ELR (cell line): ENCODE measurements around the gene CRY2.
"Not testable (repeated sequence)": the region's sequence is repeated elsewhere in the genome, so short reads cannot be mapped to it uniquely, and the experiment has no call there.

Source experiments
- DNase-seq: peaks from one replicate; pipeline ENCODE4 v3.0.0-alpha.2; 2015; ENCODE audit warnings: low read depth

Gene CRY2

DNA sequence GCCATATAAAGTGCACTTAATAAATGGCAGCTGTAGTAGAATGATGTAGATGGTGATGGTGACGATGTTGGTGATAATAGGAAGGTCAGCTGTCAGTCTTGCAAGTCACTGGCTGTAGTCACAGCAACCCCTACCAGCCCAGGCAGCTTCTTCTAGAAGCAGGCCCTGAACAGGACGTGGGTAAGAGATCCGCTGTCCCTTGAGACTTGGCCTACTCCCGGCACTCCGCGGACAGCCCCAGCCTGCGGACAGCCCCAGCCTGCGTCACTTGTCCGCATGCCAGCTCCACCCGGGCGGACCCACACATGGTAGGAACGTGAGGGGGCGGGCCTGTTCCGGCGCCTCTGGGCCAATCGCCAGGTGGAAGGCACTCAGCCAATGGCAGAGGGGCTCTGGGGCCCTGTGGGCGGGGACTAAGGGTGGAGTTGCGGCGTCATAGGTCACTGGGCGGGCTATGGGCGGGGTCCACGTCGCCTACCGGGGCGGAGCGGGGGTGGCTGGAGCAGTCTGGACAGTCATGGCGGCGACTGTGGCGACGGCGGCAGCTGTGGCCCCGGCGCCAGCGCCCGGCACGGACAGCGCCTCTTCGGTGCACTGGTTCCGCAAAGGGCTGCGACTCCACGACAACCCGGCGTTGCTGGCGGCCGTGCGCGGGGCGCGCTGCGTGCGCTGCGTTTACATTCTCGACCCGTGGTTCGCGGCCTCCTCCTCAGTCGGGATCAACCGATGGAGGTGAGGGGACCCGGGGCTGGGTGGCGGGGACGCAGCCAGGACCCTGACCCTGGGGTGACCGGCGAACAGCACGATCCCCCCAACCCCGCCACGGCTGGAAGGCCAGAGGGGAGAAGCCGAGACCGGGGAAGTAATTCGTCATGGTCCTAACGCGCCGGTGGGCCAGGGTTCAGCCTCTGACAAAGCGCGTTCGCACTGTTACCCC lies at the start of gene CRY2:
Gene CRY2 (plus strand): TSS at position 502 of the 937 bp plus-strand sequence. CDS start 16 bp downstream, at position 518.
- peak; percentile 97 for DNase-seq

DNA sequence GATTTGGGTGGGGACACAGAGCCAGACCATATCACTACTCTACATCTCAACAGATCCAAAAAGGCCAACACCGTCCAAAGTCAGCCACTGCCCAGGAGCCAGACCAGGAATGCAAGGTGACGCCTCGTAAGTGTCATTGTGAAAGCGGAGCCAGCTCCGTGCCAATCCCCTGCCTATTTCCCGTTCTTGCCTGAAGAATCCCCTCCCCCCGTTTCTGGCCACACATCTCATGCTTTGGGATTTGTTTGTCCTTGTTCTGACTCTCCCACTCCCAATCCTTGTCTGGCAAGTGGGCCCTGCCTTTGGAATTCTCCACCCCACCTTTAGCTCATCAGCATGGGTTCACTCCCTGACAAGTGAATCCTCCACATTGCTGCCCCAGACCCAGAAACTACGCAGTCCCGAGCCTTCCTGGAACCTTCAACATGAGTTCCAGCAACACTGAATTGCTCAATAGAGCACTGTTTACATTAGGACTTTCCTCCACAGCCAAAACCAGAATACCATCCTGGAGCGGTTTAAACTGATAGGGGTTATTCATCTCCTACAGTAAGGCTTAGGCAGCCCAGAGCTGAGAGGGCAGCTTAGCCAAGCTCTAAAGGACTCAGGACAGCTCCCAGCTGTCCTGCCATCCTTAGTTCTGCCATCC lies 48.4 kb upstream of the CRY2 start:
- no peak for DNase-seq

DNA sequence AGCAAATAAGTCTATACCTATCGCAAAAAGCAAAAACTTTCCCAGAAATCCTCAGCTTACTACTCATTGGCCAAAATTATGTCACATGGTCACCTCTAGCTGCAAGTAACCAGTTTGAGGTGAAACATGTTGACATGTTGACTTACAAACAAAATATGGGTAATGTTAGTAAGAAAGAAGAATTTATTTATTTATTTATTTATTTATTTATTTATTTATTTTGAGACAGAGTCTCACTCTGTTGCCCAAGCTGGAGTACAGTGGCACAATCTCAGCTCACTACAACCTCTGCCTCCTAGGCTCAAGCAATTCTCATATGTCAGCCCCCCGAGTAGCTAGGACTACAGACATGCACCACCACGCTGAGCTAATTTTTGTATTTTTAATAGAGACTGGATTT lies 47.7 kb upstream of the CRY2 start:
- DNase-seq, result no peak

DNA sequence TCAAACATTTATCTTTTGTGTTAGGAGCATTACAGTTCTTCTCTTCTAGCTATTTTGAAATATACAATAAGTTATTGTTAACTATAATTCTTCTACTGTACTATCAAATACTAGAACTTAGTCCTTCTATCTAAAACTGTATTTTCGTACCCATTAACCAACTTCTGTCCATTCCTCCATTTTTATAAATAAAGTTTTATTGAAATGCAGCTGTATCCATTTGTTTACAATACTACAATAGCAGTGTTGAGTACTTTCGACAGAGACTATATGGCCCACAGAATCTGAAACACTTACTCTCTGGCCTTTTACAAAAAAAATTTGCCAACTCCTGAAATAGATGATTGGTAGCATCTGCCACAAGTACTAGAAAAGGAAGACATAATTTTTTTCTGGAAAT lies 47.0 kb upstream of the CRY2 start:
- no peak for DNase-seq

DNA sequence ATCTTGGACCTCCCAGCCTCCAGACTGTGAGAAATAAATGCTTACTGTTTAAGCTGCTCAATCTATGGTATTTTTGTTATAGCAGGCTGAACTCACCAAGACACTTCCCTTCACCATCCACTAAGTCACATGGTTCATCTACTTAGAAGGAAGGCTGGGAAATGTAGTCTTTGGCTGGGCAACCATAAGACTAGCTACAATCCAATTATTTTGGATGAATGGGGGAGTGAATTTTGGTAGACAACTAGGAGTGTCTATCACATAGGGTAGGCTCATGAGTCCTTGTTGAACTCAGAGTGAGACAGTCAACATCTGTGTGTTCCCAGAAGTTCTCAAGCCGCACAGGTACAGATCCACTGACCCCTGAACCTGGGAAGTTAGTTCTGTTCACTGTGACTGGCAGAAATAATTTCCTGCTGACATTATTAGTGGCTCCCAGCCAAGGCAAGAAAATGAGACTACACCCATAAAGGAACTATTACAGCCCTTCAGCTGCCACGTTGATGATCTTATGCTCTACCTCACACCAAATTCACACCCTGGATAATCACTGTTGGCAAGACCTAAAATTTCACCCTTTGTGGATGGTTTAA lies 45.5 kb upstream of the CRY2 start:
- peak; percentile 23 for DNase-seq

DNA sequence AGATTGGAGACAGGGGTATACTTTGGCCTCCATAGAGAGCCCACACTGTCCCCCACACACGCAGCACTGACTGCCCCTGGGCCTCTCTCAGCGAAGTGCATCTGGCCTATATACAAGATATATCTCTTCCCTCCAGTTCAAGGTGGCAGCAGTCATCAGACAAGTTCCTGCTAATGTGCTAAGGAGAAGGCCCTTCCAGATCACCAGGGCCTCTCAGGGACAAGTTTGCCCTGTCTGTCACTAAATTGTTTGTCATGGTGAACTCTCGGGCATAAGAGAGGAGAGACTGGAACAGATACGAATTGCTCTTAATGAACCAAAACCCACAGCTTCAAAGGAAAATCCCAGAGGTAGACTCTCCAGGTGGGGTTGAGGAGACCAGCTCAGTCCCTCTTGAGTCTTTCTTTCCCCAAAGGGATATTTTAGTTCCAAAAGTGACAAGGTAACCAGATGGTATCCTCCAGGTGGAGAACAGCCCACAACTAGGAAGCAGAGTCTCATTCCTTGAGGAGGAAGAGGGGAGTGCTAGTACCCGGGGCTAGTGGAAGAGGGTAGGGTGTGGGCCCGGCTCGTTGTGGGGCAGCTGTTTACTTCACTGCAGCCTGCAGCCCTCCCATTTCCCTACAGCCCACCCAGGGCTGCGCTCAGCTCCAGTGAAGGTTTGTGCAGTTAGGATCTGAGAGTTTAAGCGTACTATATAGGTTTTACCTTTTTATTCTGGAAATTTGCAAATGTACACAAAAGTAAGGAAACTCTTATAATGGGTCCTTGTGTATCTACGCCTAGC lies 44.6 kb upstream of the CRY2 start:
- no peak for DNase-seq

DNA sequence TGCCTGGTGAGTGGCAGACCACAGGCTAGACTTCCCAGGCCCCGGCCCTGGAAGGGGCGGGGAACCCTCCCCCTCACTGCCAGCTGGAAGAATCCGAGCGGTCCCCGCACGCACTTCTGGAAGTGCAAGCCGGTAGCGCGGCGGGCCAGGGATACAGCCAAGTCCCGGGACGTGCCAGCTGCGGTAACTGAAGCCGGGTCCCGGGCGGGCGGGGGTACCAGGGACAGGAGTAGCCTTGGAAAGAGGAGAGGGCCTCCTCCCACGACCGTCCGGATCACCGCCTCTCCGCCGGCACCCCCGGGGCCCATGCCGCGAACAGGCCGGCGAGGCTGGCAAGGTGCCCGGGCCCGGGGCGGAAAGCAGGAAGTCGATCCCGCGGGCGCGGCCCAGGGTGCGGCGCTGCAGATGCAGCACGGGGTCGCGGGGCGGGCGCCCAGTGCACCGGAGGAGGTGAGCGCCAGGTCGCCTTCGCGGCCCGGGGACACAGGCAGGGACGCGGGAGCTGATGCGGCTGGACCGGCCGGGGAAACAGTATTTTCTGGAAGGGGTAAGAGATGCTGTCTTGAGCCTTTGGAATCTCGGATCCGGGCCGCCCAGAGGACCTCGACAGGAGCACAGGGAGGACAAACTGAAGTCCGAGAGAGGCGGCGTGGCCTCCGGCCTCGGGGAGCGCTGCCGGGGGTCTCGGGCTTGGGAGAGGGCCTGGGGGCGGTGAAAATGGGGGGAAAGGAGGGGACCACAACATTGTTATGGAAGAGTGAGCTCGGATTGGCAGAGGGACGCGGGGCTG lies 43.1 kb upstream of the CRY2 start:
- peak; percentile 62 for DNase-seq

DNA sequence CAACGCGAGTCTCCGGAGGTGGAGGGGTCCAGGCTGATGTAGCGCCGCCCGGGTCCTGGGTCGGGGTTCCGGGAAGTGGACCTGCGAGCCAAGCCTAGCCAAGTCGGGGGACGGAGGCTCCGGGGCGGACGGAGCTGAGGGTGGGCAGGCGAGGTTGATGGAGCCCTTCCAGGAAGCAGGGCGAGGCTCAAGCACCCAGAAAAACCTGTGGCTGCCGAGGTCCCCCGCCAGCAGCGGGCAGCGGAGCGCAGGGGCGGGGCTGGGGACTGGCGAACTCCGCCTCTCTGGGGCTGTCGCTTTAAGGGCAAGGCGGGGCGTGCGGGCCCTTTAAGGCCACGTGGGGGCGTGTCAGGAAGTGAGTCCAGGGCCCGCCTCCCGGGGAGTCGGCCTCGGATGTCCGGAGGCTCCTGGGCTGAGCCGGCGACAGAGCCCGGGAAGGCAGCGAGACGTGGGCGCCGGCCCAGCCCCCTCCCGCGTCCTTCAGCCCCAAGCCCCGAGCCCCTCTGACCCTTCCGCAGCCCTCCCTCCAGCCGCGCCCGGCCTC lies 42.4 kb upstream of the CRY2 start, which contains the start of gene SLC35C1:
Gene SLC35C1 (plus strand): TSS at position 389 of the 544 bp plus-strand sequence. CDS start 653 bp downstream, outside the sequence.
- DNase-seq, result peak; percentile 97

DNA sequence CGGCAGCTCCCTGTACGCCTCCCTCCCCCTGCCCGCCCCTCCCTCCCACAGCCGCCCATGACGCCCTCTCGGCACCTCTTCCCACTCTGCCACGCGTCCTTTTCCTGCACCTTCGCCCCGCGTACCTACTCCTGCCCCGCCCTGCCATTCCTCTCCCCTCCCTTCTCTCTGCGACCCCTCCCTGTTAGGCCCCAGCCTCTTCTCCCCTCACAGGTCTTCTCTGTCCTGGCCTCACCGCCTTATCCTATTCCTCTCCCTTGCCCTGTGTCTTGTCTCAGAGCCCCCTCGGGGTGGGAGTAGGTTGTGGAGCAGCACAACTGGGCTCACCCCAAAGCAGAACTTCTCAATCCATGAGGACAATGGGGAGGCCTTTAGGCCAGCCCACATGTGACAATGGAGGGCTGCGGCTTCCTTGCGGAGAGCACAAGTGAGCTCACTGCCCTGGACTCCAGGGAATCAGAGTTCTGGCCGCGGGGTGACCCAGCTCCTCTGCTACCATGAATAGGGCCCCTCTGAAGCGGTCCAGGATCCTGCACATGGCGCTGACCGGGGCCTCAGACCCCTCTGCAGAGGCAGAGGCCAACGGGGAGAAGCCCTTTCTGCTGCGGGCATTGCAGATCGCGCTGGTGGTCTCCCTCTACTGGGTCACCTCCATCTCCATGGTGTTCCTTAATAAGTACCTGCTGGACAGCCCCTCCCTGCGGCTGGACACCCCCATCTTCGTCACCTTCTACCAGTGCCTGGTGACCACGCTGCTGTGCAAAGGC lies 41.8 kb upstream of the CRY2 start:
- DNase-seq, result peak; percentile 85

DNA sequence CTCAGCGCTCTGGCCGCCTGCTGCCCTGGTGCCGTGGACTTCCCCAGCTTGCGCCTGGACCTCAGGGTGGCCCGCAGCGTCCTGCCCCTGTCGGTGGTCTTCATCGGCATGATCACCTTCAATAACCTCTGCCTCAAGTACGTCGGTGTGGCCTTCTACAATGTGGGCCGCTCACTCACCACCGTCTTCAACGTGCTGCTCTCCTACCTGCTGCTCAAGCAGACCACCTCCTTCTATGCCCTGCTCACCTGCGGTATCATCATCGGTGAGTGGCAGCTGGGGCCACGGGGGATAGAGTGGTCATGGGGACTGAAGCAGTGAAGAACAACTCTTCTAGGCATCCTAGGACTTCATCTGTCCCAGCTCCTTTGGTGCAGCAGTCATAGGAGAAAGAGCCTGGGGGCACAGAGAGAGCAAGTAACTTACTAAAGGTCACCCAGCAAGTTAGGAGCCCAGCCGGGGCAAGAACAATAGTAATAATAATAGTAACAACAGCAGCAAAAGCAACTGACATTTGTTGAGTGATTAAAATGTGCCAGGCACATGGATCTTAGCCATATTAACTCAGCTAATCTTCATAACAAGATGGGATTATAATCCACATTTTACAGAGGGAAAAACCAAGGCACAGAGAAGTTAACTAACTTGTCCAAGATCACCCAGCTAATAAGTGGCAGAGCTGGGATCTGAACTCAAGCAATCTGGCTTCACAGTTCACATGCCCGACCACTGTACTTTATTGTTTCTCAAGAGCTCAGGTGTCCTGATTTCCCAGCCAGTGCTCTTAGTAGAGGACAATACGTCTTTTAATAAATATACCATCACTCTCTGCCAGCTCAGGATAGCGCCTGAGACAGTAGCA lies 41.0 kb upstream of the CRY2 start:
- no peak for DNase-seq

DNA sequence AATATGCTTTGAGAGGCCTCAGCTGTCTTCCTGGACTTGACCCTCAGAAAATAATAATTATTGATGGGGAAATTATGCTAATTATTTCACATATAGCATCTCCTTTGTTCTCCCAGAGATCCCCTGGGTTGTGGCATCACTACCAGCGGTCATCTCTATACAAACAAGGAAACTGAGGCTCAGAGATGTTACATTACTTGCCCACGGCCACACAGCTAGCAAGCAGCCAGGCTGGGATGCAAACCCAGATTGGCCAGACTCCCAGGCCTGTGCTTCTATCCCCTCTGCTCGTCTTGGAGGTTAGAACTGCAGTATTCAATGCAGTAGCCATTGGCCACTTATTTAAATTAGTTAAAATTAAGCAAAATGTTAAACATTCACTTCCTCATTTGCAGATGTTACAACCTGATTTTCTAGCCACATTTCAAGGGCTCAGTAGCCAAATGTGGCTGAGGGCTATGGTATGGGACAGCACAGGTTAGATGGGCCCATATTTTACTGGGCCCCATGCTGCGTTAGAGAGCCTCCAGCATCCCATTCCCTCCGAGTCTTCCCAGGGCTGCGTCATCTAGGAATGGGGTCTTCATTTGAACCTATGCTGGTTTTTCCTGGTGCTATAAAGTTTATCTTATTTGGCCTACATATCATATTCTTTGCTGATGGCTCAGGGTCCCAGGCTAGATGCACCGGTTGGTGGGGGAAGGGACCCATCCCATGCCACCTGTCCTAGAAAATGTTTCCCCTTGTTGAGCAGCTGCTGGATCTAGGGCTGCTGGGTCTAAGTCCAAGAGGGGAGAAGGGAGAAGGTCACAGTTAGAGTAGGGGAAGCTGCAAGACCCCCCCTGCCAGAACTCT lies 40.1 kb upstream of the CRY2 start:
- DNase-seq, result no peak

DNA sequence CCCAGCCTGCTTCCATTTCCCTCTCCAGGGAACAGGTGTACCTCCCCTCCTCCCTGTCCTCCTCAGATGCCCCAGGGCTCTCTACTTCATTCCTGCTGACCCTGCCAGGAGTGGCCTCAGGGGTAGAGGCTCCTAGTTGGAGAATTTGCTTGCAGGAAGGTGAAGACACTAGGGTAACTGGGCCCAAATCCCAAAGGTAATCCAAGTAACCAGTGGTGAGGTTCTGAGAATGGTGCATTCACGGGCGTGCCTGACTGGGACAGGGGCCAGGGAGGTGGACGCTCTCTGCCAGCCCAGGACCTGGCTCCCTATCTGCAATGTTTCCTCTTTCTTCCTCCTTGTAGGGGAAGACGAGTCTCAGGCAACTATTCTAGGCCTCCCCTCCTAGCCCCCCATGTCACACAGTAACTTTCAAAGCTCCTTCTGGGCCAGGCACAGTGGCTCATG lies 39.5 kb upstream of the CRY2 start:
- DNase-seq, result no peak

DNA sequence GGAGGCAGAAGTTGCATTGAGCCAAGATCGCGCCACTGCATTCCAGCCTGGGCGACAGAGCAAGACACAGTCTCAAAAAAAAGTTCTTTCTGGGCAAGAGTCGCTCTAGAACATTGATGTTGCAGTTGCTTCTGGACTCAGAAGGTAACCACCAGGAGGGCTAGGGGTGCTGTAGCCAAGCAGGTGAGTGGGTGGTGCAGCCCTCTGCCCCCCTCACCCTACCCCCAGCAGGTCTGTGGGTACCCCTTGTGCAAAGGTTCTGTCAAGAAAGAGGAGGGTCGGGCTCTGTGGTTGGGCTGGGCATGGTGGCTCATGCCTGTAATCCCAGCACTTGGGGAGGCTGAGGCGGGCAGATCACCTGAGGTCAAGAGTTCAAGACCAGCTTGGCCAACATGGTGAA lies 38.8 kb upstream of the CRY2 start:
- not testable (repeated sequence) for DNase-seq

DNA sequence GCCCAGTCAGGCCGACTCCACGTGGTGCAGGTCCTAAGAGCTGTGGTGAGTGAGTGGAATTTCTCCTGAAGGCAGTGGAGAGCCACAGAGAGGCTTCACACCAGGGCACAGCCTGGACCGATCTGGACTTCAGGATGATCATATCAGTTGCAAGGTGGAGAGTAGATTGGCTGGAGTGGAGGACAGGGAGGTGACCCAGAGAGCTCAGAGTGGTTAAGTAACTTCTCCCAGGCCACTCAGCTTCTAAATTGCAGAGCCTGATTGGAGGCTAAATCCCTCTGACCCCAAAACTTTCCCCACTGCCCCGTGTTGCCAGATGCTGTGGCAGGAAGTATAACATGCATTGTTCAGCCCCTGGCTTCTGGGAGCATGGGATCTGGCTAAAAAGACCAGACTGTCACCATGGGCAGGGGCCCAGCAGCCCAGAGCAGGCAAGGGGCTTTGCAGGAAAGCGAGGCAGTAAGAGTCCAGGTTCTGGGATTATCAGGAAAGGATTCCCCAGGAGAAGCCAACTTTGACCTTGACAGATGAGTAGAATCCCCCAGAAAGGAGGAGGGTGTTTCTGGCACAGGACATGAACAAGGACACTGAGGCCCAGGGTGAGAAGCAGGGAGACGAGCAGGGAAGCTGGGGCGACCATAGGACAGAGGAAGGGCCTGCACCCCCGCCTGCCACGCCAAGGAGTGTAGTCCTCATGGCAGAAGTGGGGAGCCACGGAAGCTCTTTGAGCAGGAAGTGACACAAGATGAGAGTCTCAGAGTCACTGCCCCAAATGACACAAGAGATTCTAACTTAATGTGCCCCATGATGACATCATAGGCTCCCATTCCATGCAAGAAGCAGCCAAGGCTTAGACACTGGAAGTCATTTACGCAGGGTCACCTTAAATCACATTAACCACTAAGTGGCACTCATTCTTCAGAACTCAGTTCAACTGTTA lies 37.5 kb upstream of the CRY2 start:
- DNase-seq, result no peak

DNA sequence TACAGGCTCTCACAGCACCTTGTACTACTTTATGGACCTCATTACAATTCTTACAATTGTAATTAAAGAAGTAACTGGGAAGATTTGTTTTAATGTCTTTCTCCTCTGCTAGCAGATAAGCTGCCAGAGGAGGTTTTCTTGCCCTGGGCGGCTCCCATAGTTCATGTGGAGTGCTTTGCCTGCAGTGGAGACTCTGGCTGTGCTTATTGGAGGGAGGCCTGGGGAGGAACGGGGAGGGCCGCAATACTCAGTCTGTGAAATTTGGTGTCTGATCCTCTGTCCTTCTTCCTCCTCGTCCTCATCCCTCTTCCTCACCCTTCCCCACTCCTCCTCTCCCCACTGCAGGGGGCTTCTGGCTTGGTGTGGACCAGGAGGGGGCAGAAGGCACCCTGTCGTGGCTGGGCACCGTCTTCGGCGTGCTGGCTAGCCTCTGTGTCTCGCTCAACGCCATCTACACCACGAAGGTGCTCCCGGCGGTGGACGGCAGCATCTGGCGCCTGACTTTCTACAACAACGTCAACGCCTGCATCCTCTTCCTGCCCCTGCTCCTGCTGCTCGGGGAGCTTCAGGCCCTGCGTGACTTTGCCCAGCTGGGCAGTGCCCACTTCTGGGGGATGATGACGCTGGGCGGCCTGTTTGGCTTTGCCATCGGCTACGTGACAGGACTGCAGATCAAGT lies 36.7 kb upstream of the CRY2 start:
- DNase-seq, result no peak

DNA sequence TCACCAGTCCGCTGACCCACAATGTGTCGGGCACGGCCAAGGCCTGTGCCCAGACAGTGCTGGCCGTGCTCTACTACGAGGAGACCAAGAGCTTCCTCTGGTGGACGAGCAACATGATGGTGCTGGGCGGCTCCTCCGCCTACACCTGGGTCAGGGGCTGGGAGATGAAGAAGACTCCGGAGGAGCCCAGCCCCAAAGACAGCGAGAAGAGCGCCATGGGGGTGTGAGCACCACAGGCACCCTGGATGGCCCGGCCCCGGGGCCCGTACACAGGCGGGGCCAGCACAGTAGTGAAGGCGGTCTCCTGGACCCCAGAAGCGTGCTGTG lies 36.2 kb upstream of the CRY2 start:
- DNase-seq, result no peak
